Measurements from ENCODE around the gene RNASE9. TPM values are rescaled to one million over a fixed set of nuclear protein-coding genes. Genes with fewer than 3 reads are reported as not detected.
"Not testable (repeated sequence)": the region's sequence is repeated elsewhere in the genome, so short reads cannot be mapped to it uniquely, and the experiment has no call there.

Gene RNASE9
- total and polyA plus RNA-seq, 9 of the 15 experiments (the other 6 are each of a cell fraction or from before 2014, with no cell fraction given) = not detected

GRCh38 chr14:20570720-20571119 is 9.9 kb upstream of the RNASE9 start:
- intact Hi-C loops (cut with micrococcal nuclease); POLR2A ChIA-PET; BruUV-seq (replicated peaks); H3K36me3 ChIP-seq (ENCODE audit: control insufficient read depth, insufficient read depth, low read length); ATAC-seq; H3K27me3 ChIP-seq (ENCODE audit: control insufficient read depth in 2 of 2, insufficient read depth in 2 of 2, low read length in 2 of 2); in situ Hi-C loops (cut with MboI); H3K4me2 ChIP-seq (ENCODE audit: insufficient read depth, low read length); DNase-seq (ENCODE audit: extremely low read depth in 1 of 4, low spot score in 3 of 4); H3K27ac ChIP-seq (ENCODE audit: extremely low read depth, low read depth, low read length); H3K79me2 ChIP-seq (ENCODE audit: control insufficient read depth, insufficient read depth, low read length); H3K4me3 ChIP-seq; H3K9ac ChIP-seq (ENCODE audit: insufficient read depth in 1 of 2, low read depth in 2 of 2, low read length in 2 of 2); H3K9me1 ChIP-seq (ENCODE audit: control insufficient read depth, insufficient read depth, low read length); H2AFZ ChIP-seq (ENCODE audit: low read depth, low read length); H3K9me3 ChIP-seq (replicated peaks; ENCODE audit: control insufficient read depth, insufficient read depth, low read depth, low read length); CTCF ChIA-PET (ENCODE audit: low intra/inter-chr PET ratio); H3K4me1 ChIP-seq (replicated peaks in 1 of 2; ENCODE audit: control insufficient read depth in 2 of 2, insufficient read depth in 2 of 2, low read length in 2 of 2); H4K20me1 ChIP-seq (replicated peaks; ENCODE audit: control insufficient read depth, insufficient read depth, low read length); FAIRE-seq; TF ChIP-seq ATF3 (CRISPR knock-in tag; conservative IDR thresholded peaks at IDR 0.05): not testable (repeated sequence)
- 36% methylated on average over 1 of the region's 1 CpG for WGBS (ENCODE audit: insufficient coverage, low coverage, missing lambda C conversion rate)
- TF ChIP-seq ATF3 (IDR thresholded peaks at IDR 0.05) (peak; percentile 89), GABPA (tag; conservative IDR thresholded peaks at IDR 0.05; ENCODE audit: low read depth) (0 out of 2 replicates have a peak, but pooled peaks have one; percentile 28), CEBPB (tag; IDR thresholded peaks at IDR 0.05) (peak; percentile 64), CEBPG (CRISPR knock-in tag; IDR thresholded peaks at IDR 0.05) (peak; percentile 39; the same call in 1 of the 2 replicates), CEBPG (tag; conservative IDR thresholded peaks at IDR 0.05 in 1 of 2, IDR thresholded peaks at IDR 0.05 in 1 of 2) (peak; percentile 82)
- TF ChIP-seq, protein P1, sequence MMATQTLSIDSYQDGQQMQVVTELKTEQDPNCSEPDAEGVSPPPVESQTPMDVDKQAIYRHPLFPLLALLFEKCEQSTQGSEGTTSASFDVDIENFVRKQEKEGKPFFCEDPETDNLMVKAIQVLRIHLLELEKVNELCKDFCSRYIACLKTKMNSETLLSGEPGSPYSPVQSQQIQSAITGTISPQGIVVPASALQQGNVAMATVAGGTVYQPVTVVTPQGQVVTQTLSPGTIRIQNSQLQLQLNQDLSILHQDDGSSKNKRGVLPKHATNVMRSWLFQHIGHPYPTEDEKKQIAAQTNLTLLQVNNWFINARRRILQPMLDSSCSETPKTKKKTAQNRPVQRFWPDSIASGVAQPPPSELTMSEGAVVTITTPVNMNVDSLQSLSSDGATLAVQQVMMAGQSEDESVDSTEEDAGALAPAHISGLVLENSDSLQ (IDR thresholded peaks at IDR 0.05) = peak; percentile 28; the same call in 1 of the 2 replicates
- TF ChIP-seq, protein P2, sequence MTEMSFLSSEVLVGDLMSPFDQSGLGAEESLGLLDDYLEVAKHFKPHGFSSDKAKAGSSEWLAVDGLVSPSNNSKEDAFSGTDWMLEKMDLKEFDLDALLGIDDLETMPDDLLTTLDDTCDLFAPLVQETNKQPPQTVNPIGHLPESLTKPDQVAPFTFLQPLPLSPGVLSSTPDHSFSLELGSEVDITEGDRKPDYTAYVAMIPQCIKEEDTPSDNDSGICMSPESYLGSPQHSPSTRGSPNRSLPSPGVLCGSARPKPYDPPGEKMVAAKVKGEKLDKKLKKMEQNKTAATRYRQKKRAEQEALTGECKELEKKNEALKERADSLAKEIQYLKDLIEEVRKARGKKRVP (CRISPR knock-in tag; IDR thresholded peaks at IDR 0.05) = 0 out of 2 replicates have a peak, but pooled peaks have one; percentile 48

GRCh38 chr14:20569865-20570264 is 9.0 kb upstream of the RNASE9 start:
- H3K9ac ChIP-seq (ENCODE audit: insufficient read depth in 1 of 2, low read depth in 2 of 2, low read length in 2 of 2); H3K4me1 ChIP-seq (replicated peaks in 1 of 2; ENCODE audit: control insufficient read depth in 2 of 2, insufficient read depth in 2 of 2, low read length in 2 of 2); intact Hi-C loops (cut with micrococcal nuclease); ATAC-seq; H3K4me3 ChIP-seq; H4K20me1 ChIP-seq (replicated peaks; ENCODE audit: control insufficient read depth, insufficient read depth, low read length); FAIRE-seq; H3K27me3 ChIP-seq (ENCODE audit: control insufficient read depth in 2 of 2, insufficient read depth in 2 of 2, low read length in 2 of 2); CTCF ChIA-PET (ENCODE audit: low intra/inter-chr PET ratio); H3K9me3 ChIP-seq (replicated peaks; ENCODE audit: control insufficient read depth, insufficient read depth, low read depth, low read length); H3K79me2 ChIP-seq (ENCODE audit: control insufficient read depth, insufficient read depth, low read length); H3K27ac ChIP-seq (ENCODE audit: extremely low read depth, low read depth, low read length); H3K36me3 ChIP-seq (ENCODE audit: control insufficient read depth, insufficient read depth, low read length); H3K9me1 ChIP-seq (ENCODE audit: control insufficient read depth, insufficient read depth, low read length); BruUV-seq (replicated peaks); POLR2A ChIA-PET; DNase-seq (ENCODE audit: extremely low read depth in 1 of 4, low spot score in 3 of 4); in situ Hi-C loops (cut with MboI); H3K4me2 ChIP-seq (ENCODE audit: insufficient read depth, low read length); H2AFZ ChIP-seq (ENCODE audit: low read depth, low read length): not testable (repeated sequence)
- 51% methylated on average over 2 of the region's 2 CpGs for WGBS (ENCODE audit: insufficient coverage, low coverage, missing lambda C conversion rate)
